Gastrocnemius medialis (tissue), 4 donors: ENCODE results near the gene C1orf185.

Source experiments
- CTCF ChIP-seq, 5 experiments: fragments of 450-650 bp in 3 of 5; fragments of 200-600 bp in 2 of 5; sonication (generic) in 2 of 5; IDR thresholded peaks in 4 of 5; conservative IDR thresholded peaks in 1 of 5; 1 replicate in 4 of 5; 2 replicates in 1 of 5; pipeline ENCODE4 v1.5.1; 2016 to 2019; ENCODE audit warnings: antibody characterized with exemption in 5 of 5, mild to moderate bottlenecking in 3 of 5, moderate library complexity in 3 of 5
- POLR2A ChIP-seq, 2 donors: fragments of 450-650 bp; IDR thresholded peaks; one replicate each; pipeline ENCODE4 v1.6.1; 2017; ENCODE audit warnings: antibody characterized with exemption in 2 of 2, mild to moderate bottlenecking in 2 of 2, moderate library complexity in 2 of 2

- TF ChIP-seq CTCF (IDR thresholded peaks at IDR 0.05 in 4 of 5, conservative IDR thresholded peaks at IDR 0.05 in 1 of 5) (no peak), POLR2A (IDR thresholded peaks at IDR 0.05) (no peak)
These were observed 8.4 kb upstream of the C1orf185 start for GRCh38 chr1:51093581-51093980.
